HAP-1 (cell line): ENCODE data around the gene CES2.

ENCODE experiments used
- DNase-seq, 2 experiments: peaks; one replicate each; pipeline ENCODE4 v3.0.0-alpha.2; 2016 to 2020; ENCODE audit warnings: low spot score in 2 of 2
- H3K27me3 ChIP-seq: fragments of 250-450 bp; sonication (Bioruptor Pico); 2 replicates; pipeline ENCODE4 v1.5.1; 2020; ENCODE audit warnings: low read depth, mild to moderate bottlenecking, moderate library complexity
- H3K36me3 ChIP-seq: fragments of 250-450 bp; sonication (Bioruptor Pico); replicated peaks from 2 replicates; pipeline ENCODE4 v1.5.1; 2020; ENCODE audit warnings: mild to moderate bottlenecking
- H3K4me1 ChIP-seq: fragments of 250-450 bp; sonication (Bioruptor Pico); 2 replicates; pipeline ENCODE4 v1.5.1; 2020; ENCODE audit warnings: mild to moderate bottlenecking
- H3K4me3 ChIP-seq: fragments of 250-450 bp; sonication (Bioruptor Pico); 2 replicates; pipeline ENCODE4 v1.5.1; 2020; ENCODE audit warnings: mild to moderate bottlenecking, moderate library complexity
- H3K9me3 ChIP-seq: fragments of 250-450 bp; sonication (Bioruptor Pico); 2 replicates; pipeline ENCODE4 v1.5.1; 2020; ENCODE audit warnings: mild to moderate bottlenecking, moderate library complexity
- in situ Hi-C: fragments of 300-500 bp; cut with MboI; formaldehyde crosslinking; loops from 3 replicates; pipeline ENCODE4 v1.14.3; 2020; ENCODE audit warnings: low sequenced_read_pairs, inconsistent platforms, mixed read lengths

Gene CES2

GRCh38 chr16:66908116-66908515, 27.2 kb upstream of the CES2 start:
- DNase-seq, result no peak
- Histone ChIP-seq H3K4me3 (no peak overlapping the region), H3K27me3 (no peaks in the 10 kb centered on the region), H3K9me3 (no peaks in the 10 kb centered on the region), H3K36me3 (no peaks in the 10 kb centered on the region), H3K4me1 (peaks cover 10% of the 10 kb centered on the region)
- in situ Hi-C loops, result no loop called here

DNA sequence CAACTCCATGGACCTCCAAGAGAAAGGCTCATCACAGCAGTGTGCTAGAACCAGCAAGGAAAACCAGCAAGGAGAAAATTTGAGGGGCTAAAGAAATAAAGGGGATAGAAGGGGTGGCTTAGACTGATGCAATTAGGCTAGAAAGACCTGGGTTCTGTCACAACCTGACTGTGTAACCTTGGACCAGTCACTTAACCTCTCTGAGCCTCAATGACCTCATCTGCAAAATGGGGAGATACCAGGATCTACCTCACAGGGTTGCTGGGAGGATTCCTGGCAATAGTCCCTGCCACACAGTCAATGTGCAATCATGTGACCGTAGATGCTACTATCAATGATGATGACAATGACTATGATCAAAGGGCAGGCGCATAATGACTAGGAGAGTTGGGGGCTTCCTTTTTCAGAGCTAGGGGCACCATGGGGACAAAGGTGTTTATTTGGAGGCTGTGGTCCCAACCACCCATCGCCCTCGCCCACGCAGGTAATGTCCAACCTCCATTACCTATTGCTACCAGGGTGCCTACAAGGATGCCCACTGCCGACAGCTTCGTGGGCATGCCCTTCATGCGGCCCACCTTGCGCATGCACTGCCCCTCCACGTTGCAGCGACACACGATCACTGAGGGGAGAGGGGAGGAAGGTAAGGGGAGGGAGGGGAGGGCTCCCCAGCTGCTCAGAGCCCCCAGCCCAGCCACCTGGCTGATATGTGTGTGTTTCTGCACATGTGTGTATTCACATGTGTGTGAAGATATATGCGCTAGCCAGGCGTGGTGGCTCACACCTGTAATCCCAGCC, 26.4 kb upstream of the CES2 start:
- Histone ChIP-seq H3K4me3 (no peak overlapping the region), H3K9me3 (no peaks in the 10 kb centered on the region), H3K36me3 (no peaks in the 10 kb centered on the region), H3K27me3 (no peaks in the 10 kb centered on the region), H3K4me1 (peaks cover 10% of the 10 kb centered on the region)
- DNase-seq, result no peak
- in situ Hi-C loops, result no loop called here

DNA sequence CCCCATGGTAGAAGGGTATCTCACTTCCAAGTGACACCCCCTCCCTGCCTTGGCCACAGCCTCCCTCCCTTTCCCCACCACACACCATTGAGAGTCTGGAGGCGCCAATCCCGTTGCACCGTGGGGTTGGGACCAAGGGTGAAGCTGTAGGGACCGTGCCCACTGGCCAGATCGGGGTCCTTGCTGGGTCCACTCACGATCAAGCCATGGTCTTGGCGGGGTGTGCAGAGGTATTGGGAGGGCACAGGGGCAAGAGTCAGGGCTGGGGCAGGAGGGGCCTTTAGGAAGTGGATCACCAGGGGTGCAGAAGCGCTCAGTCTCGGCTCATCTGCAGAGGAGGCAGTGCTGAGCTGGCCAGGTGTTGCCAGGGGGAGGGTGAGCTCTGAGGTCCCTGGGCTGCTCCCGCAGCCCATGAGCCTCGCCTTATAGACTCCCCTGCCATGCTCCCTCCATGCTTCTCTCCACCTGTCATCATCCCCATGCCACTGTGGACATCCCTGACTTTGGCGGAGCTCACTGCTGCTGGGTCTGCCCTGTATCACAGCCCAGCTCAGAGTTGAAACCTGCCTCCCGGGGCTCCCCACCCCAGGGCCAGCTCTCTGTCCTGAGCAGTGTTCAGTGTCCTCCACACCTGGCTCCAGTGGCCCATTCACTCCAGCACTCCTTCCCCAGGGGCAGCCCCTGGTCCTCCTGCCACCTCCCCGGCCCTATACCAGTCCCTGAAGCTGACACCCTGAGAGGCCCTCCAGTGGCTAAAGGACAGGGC, 25.0 kb upstream of the CES2 start:
- in situ Hi-C loops, result no loop called here
- H3K27me3 ChIP-seq, result no peaks in the 10 kb centered on the region
- DNase-seq, result no peak
- H3K36me3 ChIP-seq, result no peaks in the 10 kb centered on the region
- H3K4me3 ChIP-seq, result no peak overlapping the region
- H3K9me3 ChIP-seq, result no peaks in the 10 kb centered on the region
- peaks cover 8% of the 10 kb centered on the region for H3K4me1 ChIP-seq

GRCh38 chr16:66911112-66911511, 24.2 kb upstream of the CES2 start:
- DNase-seq, result no peak
- in situ Hi-C loops, result no loop called here

DNA sequence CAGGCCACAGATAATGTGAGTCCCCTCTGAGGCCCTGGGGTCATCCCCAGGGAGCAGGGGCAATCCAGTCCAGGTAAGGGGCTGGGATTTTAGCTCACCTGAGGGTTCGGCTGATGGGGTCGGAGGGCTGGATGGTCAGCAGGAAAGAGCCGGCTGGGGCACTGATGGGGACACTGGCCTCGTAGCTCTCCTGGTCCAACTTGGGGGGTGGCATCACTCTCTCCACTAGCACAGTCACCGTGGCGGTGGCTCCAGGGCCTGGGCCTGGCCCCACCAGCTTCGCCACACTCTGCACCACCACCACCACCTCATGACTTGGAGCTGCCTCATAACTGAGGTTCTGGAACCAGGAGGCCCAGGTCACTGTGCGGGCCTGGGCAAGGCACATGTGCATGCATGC, 23.5 kb upstream of the CES2 start:
- no peak for DNase-seq
- Histone ChIP-seq H3K4me1 (no peaks in the 10 kb centered on the region), H3K27me3 (no peaks in the 10 kb centered on the region), H3K9me3 (no peaks in the 10 kb centered on the region), H3K4me3 (no peak overlapping the region), H3K36me3 (no peaks in the 10 kb centered on the region)
- in situ Hi-C loops, result no loop called here

More at GRCh38 chr16:66911112-66911511, 24.2 kb upstream of the CES2 start:
- no peaks in the 10 kb centered on the region for H3K36me3 ChIP-seq
- H3K4me3 ChIP-seq, result no peak overlapping the region
- H3K27me3 ChIP-seq, result no peaks in the 10 kb centered on the region
- H3K9me3 ChIP-seq, result no peaks in the 10 kb centered on the region
- H3K4me1 ChIP-seq, result peaks cover under 1% of the 10 kb centered on the region; the same call in 1 of the 2 replicates

DNA sequence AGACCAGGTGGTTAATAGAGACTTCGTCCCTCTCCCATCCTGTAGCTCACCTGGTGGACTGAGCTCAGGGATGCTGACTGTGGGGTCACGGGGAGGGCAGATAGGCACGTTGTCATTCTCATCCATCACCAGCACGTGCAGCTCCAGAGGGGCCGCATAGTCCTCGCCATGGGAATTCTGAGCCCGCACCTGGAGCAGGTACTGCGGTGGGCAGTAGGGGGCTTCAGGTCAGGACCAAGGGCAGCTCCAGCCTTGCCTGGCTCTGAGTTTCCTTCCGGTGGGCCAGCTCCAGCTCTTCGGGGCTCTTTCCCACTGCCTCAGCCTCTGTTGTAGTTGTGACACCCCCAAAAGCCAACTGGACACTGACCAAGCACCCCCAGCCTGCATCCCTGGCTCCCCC, 22.2 kb upstream of the CES2 start:
- H3K4me1 ChIP-seq, result no peaks in the 10 kb centered on the region

GRCh38 chr16:66913711-66914110, 21.6 kb upstream of the CES2 start:
- no peaks in the 10 kb centered on the region for H3K27me3 ChIP-seq
- no peak overlapping the region for H3K4me3 ChIP-seq
- H3K36me3 ChIP-seq, result no peaks in the 10 kb centered on the region
- in situ Hi-C loops, result no loop called here
- H3K9me3 ChIP-seq, result no peaks in the 10 kb centered on the region
- DNase-seq, result no peak
- H3K4me1 ChIP-seq, result no peaks in the 10 kb centered on the region

More for the DNA sequence above, 22.2 kb upstream of the CES2 start:
- in situ Hi-C loops, result no loop called here
- H3K27me3 ChIP-seq, result no peaks in the 10 kb centered on the region
- H3K9me3 ChIP-seq, result no peaks in the 10 kb centered on the region
- no peak overlapping the region for H3K4me3 ChIP-seq
- no peaks in the 10 kb centered on the region for H3K36me3 ChIP-seq
- DNase-seq, result no peak

GRCh38 chr16:66914541-66914940, 20.8 kb upstream of the CES2 start:
- Histone ChIP-seq H3K27me3 (no peaks in the 10 kb centered on the region), H3K9me3 (no peaks in the 10 kb centered on the region), H3K4me3 (no peak overlapping the region), H3K36me3 (no peaks in the 10 kb centered on the region), H3K4me1 (no peaks in the 10 kb centered on the region)
- no peak for DNase-seq
- in situ Hi-C loops, result no loop called here

GRCh38 chr16:66915041-66915440, 20.3 kb upstream of the CES2 start:
- no peak for DNase-seq
- Histone ChIP-seq H3K9me3 (no peaks in the 10 kb centered on the region), H3K27me3 (0 out of 2 replicates have a peak, but pooled peaks cover 2% of the 10 kb centered on the region), H3K4me3 (no peak overlapping the region), H3K36me3 (no peaks in the 10 kb centered on the region), H3K4me1 (no peaks in the 10 kb centered on the region)
- in situ Hi-C loops, result no loop called here

DNA sequence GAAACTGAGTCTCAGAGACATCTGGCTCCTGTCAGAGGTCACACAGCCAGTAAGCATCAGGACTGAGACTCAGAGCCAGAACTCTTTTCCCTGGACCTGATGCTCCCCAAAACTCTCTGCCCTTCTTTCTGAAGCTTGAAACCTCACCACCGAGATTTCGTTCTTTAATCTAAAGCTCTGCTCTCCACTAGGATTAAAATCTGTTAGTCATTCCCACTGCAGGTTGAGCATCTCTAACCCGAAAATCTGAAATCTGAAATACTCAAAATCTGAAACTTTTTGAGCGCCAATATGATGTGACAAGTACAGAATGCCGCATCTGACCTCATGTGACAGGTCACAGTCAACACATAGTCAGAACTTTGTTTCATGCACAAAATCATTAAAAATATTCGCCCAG, 18.8 kb upstream of the CES2 start:
- no peaks in the 10 kb centered on the region for H3K36me3 ChIP-seq
- DNase-seq, result no peak
- H3K9me3 ChIP-seq, result no peaks in the 10 kb centered on the region
- in situ Hi-C loops, result no loop called here
- H3K4me1 ChIP-seq, result no peaks in the 10 kb centered on the region
- no peak overlapping the region for H3K4me3 ChIP-seq
- 0 out of 2 replicates have a peak, but pooled peaks cover 2% of the 10 kb centered on the region for H3K27me3 ChIP-seq

GRCh38 chr16:66917741-66918140, 17.6 kb upstream of the CES2 start:
- no peak overlapping the region for H3K4me3 ChIP-seq
- no peaks in the 10 kb centered on the region for H3K9me3 ChIP-seq

DNA sequence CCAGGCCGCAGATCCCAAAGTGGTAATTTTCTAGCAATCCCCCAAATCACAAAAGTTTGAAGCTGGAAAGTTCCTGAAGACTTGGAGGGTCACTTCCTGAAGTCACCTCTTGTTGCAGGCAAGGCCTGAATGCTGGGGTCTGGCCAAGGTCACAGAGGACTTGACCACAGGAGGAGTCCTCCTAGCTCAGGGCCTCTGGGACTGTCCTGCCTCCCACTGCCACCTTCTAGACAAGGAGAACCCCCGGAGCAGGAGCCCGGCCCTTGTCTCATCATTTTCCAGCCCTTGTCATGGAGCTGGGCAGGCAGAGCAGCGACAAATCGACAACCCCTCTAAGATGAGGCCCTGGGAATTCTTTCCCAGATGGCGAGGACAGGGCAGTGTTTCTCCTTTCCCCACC, 17.0 kb upstream of the CES2 start:
- Histone ChIP-seq H3K9me3 (no peaks in the 10 kb centered on the region), H3K27me3 (0 out of 2 replicates have a peak, but pooled peaks cover 2% of the 10 kb centered on the region), H3K4me1 (no peaks in the 10 kb centered on the region), H3K36me3 (no peaks in the 10 kb centered on the region), H3K4me3 (no peak overlapping the region)
- DNase-seq, result no peak
- in situ Hi-C loops, result no loop called here

More at GRCh38 chr16:66917741-66918140, 17.6 kb upstream of the CES2 start:
- DNase-seq, result no peak
- H3K4me1 ChIP-seq, result no peaks in the 10 kb centered on the region
- in situ Hi-C loops, result no loop called here
- 0 out of 2 replicates have a peak, but pooled peaks cover 2% of the 10 kb centered on the region for H3K27me3 ChIP-seq
- H3K36me3 ChIP-seq, result no peaks in the 10 kb centered on the region

GRCh38 chr16:66918803-66919568, 16.3 kb upstream of the CES2 start, which contains the start of gene CDH16:
Gene CDH16, minus strand, starts transcription at chr16:66918885. Its CDS starts 820 bp downstream, at chr16:66918065.
- no peak for DNase-seq
- Histone ChIP-seq H3K27me3 (0 out of 2 replicates have a peak, but pooled peaks cover 2% of the 10 kb centered on the region), H3K4me3 (no peak within 1 kb of the TSS), H3K4me1 (no peaks in the 10 kb centered on the region), H3K9me3 (no peaks in the 10 kb centered on the region), H3K36me3 (no peaks in the 10 kb centered on the region)
- in situ Hi-C loops, result no loop called here
